HG02870 (cell line): ENCODE measurements around the gene CTSD.
"Not testable (repeated sequence)": the region's sequence is repeated elsewhere in the genome, so short reads cannot be mapped to it uniquely, and the experiment has no call there.

Experiments used
- ATAC-seq: cut with Tn5 transposase; IDR thresholded peaks from one replicate; pipeline ENCODE4 v1.9.1; 2021; ENCODE audit warnings: mild to moderate bottlenecking, moderate library complexity; ENCODE audit not compliant: unreplicated experiment

The CTSD gene

GRCh38 chr11:1770528-1770927 lies 6.8 kb upstream of the CTSD start:
- ATAC-seq, result no peak

DNA sequence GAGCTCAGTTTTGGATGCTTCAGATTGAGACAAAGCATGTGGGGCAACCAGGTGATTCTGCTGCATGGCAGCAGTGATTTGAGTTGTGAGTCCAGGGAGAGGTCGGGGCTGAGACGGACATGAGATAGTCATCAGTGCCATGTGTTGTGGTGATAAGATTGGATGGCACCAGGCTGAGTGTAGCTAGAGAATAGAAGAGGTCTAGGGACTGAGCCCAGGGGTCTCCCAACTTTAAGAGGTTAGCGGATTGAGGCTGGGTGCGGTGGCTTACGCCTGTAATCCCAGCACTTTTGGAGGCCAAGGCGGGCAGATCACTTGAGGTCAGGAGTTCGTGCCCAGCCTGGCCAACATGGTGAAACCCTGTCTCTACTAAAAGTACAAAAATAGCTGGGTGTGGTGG lies 6.3 kb upstream of the CTSD start:
- ATAC-seq, result no peak

- ATAC-seq, result not testable (repeated sequence)
These were observed 5.7 kb upstream of the CTSD start for GRCh38 chr11:1769304-1769936.

GRCh38 chr11:1768141-1768469 lies 4.4 kb upstream of the CTSD start:
- no peak for ATAC-seq

DNA sequence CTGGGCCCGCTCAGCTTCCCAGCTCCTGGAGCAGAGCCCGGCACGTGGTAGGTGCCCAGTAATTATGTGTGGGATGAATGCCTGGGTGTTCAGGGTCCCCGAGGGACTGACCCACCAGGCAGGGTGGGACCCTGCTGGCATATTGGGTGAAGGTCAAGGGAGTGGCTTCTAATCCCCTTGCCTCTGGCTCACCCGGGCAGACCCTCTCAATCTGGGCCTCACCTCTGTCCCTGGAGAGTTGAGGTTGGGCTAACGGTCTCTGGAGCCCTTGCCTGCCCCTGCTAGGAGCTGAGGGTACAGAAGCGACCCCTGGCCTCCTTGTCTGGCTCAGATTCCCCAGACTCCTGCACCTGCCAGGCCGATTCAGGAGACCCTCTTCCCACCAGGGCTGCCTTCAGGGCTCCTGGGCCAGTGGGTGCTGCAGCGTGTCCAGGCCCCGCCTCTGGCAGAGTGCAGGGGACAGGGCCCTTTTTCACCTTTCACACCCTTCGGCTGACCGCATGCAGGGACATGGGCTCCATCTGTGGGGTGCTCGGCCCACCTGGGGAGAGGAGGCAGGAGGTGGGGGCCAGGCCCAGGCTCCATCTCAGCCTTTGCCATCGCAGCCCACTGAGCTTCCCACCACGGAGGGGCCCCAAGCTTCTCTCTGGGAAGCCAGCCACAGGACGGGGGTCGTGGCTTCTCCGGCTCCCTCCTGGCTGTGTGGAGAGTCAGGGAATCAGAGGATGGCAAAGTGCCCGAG lies 3.8 kb upstream of the CTSD start:
- no peak for ATAC-seq

DNA sequence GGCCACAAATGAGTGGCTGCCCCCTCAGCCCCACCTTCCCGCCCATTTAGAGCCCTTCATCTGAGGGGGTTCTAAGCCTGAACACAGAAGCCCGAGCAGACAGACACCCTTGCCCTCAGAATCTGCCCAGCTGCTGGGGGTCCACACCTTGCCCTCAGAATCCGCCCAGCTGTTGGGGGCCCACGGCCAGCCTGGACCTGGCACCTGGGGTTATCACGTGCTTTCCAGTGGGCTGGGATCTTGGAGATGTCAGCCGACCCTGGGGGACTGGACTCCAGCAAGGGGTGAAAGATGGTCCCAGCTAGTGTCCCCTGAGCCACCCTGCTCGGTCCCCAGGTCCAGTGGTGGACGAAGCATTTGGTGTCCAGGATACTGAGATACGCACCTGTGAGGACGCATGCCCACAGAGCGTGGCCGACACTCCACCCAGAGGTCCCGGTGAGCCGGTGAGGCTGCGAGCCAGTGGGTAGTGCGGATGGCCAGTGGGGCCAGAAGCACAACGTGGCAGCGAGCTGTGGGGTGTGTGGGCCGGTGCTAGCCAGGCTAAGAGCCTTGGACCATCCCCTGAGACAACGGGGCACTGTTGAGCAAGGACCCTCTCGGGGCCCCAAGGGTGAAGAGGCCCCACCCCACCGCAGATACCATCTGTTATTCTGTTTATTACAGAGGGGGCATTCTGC lies 3.1 kb upstream of the CTSD start:
- ATAC-seq, result no peak

DNA sequence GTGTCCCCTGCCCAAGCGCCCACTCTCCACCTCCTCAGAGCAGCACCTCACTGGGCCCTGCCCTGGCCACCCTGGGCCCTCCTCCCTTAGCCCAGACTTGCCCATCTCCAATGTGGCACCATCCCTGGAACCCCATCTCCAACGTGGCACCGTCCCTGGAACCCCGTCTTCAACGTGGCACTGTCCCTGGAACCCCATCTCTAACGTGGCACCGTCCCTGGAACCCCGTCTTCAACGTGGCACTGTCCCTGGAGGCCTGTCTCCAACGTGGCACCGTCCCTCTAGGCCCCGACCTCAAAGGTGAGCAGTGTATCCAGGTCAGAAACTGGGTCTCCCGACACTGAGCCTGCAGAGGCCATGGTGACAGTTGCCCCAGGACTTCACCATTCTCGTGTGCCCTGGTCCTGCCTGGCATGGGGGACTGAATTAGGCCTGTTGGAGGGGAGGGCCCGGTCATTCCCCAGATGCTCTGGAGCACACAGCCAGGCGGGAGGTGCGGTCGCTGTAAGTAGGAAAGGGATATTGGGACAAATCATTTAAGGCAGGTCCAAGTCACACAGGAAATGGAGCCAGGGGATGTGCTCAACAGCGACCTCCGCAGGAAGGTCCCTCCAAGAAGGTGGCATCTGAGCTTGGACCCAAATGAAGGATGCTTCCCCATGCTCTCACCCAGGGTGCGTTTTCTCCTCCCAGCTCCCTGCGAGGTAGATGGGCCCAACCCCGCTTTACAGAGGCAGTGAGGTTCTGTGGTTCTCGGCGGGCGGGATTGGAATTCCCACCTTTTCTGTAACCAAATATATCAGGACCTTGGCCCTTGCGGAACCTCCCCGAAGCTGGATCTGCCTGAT lies 2.4 kb upstream of the CTSD start:
- no peak for ATAC-seq

GRCh38 chr11:1763336-1763795 lies 361 bp downstream of the CTSD start:
- no peak for ATAC-seq

DNA sequence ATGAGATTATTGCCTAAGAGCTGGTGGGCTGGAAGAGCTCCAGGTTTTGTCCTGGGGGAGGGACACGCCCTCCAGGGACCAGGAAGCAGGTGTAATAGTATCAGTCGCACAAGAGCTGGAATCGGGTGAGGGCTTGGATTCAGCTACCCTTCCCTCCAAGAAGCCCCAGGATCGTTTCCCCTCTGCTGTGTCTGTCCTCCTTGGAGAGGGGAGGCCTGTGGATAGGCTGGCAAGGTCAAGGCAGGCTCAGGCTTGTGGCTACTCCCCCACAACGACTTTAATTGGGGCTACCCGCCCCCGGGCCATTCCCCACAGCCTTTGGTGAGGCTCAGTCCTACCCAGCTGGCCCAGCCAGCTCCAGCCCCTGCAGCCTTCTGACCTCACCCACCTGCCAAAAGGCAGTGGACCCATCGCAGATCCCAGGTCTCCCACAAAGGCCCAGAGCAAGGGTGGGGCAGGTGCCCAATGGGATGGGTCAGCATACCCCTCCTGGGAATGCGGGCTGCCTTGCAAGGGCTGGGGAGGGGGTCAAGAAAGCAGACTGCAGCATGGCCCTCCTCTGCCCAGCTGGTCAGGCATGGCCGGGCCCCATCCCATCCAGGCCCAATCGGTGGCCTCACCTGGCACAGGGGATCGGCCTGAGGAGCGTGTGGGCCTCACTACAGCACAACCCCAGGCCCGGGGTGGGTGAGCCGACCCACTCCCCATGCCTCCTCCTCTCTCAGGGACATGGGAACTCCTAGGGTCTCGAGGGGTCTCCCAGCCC lies 1.0 kb downstream of the CTSD start:
- ATAC-seq, result no peak

GRCh38 chr11:1761857-1762536 lies 1.7 kb downstream of the CTSD start:
- no peak for ATAC-seq

GRCh38 chr11:1761110-1761856 lies 2.4 kb downstream of the CTSD start:
- no peak for ATAC-seq

GRCh38 chr11:1760351-1761109 lies 3.2 kb downstream of the CTSD start:
- ATAC-seq, result no peak

- ATAC-seq, result no peak
These were observed 3.9 kb downstream of the CTSD start for GRCh38 chr11:1759851-1760220.

DNA sequence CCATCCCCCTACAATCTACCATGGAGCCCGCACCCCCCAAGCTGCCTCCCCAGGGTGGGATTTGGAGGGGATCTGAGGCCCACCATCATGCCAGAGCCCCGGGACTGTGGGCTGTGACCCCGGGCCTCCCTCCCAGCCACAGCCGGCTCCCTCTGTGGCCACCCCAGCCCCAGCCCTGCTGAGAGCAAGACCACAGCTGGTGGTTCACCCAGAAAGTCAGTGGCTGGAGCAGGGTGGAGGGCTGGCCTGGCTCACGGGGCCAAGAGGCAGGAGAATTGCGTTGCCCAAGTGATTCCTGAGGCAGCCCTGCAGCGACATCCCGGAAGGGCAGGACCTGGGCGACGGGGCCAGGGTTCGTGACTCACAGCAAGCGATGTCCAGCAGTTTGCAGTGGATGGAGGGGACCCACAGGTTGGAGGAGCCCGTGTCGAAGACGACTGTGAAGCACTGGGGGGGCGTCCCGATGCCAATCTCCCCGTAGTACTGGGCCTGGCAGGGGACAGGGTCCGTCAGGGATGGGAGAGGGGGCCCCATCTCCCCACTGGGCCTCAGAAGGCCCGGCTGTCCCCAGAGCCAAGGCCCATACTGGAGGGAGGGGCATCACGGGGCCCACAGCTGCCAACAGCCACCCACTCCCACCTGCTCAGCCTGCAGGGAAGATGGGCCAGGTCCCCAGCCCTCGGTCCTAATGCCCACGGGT lies 4.4 kb downstream of the CTSD start:
- no peak for ATAC-seq

- ATAC-seq, result no peak
These were observed 5.0 kb downstream of the CTSD start for GRCh38 chr11:1758611-1759150.

DNA sequence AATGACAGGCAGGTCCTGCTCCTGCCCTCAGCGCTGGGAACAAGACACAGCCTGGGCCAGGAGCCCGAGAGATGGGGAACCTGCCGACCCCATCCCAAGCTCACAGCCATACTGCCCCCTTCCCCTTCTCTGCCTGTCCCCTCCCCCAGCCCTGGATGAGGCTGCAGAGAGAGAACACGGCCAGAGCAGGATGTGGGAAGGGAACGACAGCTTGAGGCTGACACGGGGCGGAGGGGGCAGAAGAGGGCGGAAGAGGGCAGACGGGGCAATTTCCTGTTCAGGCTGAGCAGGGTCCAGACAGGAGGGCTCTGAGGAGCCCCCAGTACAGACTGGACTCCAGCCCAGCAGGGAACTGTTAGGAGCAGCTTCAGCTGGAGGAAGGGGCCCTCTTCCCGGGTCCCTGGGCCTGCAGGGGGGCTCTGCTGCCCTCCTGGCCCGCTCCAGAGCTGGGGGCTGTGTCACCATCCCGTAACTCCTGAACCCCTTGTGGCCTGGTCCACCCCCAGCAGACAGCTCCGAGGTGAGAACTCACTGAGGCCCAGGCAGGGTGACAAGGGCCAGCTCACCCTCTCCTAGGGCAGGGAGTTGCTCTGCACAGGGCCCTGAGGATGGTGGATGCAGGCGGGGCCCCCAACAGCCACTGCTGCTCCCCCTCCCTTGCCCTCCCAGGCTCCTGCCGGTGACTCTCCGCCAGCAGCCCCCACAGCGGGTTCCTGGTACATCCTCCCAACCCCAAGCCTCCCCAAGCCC lies 5.7 kb downstream of the CTSD start:
- ATAC-seq, result no peak
